ENCODE data around the gene VEZT.
"Not testable (repeated sequence)": the region's sequence is repeated elsewhere in the genome, so short reads cannot be mapped to it uniquely, and the experiment has no call there.

Gene VEZT

DNA sequence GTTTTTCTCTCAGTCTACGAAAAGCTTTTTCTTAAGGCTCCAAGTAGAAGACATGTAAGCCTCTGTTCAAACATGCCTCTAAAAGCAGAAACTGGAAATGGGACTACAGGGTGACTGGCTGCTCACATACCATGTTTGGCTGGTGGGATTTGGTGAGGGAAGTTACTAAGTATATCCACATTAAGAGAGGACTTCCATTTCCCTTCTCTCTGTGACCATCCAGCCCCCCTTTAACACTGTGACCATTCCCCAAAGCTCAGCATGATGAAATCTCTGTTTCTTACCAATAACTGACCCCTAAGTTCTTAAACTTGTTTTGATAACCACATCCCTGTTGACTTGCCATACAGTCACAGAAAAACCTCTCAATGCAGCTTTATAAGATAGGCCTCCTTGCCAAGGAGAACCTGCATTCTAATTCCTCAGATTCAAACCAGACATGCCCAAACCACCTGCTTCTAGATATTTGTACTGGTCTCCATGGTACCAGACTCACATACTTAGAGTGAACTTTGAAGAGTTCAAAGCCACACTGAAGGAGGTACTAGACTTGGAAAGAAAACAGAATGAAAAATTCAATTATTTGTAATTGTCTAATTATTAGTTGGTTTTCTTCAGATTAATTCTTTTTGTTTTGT is 102.2 kb downstream of the VEZT start:
- DNase-seq (ENCODE audit: low spot score), result no peak

- DNase-seq (ENCODE audit: low spot score), result no peak
These were observed 104.1 kb downstream of the VEZT start for GRCh38 chr12:95321516-95322246.

GRCh38 chr12:95322326-95322725 is 104.7 kb downstream of the VEZT start:
- DNase-seq (ENCODE audit: low spot score), result no peak

GRCh38 chr12:95323212-95323611 is 105.6 kb downstream of the VEZT start:
- DNase-seq (ENCODE audit: low spot score), result no peak

GRCh38 chr12:95324246-95324645 is 106.6 kb downstream of the VEZT start:
- not testable (repeated sequence) for DNase-seq (ENCODE audit: low spot score)

DNA sequence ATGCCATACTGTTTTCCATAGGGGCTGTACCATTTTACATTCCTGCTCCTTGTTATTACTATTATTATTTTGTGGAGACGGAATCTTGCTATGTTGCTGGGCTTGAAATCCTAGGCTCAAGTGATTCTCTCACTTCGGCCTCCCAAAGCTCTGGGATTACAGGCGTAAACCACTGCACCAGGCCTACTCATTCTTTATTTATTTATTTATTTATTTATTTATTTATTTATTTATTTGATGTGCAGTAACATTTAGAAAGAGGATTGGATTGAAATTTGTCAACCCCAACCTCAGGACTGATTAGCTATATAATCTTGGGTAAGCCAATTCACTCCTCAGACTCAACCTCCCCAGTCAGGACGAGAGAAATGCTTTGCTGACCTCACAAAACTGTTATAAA is 107.9 kb downstream of the VEZT start:
- no peak for DNase-seq (ENCODE audit: low spot score)

GRCh38 chr12:95326445-95326844 is 108.8 kb downstream of the VEZT start:
- peak; percentile 36 for DNase-seq (ENCODE audit: low spot score)

GRCh38 chr12:95326855-95327254 is 109.2 kb downstream of the VEZT start:
- no peak for DNase-seq (ENCODE audit: low spot score)

- DNase-seq (ENCODE audit: low spot score), result no peak
These were observed 111.1 kb downstream of the VEZT start for GRCh38 chr12:95328708-95329107.

DNA sequence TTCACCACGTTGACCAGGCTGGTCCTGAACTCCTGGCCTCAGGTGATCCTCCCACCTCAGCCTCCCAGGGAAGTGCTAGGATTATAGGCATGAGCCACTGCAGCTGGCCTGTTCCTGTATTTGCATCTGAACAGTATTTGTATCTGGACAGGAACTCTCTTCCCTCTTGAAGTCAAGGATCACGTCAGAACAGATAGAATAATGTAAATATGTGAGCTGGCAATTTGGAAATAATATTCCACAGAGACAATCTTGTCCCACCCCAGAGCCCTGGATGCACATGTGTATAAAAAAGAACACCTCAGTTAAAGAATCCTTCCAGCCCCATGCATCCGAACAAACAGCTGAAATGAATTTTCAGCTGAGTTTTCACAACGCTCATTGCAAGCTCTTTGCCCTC is 118.3 kb downstream of the VEZT start:
- no peak for DNase-seq (ENCODE audit: low spot score)

DNA sequence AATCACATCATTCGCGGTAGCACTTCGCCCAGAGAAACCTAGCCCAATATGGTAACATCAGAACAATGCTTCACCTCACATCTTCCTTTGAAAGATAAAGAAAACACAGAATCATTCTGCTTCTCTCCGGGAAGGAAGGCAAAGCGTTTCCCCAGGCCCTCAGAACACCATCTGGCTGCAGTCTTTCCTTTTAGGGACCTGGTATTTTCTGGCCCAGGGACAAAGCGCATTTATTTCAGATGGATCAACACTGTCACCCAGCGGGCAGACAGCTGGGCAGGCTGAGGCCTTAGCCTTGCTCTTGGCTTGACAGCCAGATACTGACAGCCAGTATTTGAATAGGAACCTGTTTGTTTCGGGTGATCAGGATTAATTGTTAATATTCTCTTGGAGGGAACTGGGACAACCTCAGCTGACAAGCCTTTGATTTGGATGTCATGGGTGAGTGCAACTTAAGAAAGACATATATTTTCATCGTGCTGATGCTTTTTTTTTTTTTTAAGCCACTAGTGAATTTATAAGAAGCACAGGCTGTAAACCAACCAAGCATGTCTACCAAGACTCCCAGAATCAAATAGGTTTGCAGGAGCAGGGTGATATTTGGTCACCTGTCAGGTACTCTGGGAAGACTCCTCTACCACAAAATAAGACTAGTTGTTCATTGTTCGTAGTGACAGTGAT is 118.9 kb downstream of the VEZT start:
- peak; percentile 87 for DNase-seq (ENCODE audit: low spot score)

DNA sequence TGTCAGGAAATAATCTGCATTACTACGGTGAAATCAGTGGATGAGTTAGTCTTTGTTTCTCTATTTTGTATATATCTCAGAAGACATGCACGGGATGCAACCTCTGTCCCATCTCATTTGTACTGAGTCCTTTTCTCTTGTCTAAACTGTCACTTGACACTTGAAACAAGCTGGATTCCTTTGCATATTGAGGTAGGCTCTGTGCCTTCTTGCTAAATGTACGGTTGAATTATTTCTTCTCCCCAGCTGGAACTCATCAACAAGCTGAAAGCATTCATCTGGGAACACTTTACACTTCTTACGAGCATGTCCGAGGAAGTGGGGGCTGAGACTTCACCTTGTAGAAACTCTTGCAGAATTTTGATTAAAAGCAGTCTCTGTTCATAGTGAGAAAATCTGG is 119.5 kb downstream of the VEZT start:
- DNase-seq (ENCODE audit: low spot score), result peak; percentile 24

DNA sequence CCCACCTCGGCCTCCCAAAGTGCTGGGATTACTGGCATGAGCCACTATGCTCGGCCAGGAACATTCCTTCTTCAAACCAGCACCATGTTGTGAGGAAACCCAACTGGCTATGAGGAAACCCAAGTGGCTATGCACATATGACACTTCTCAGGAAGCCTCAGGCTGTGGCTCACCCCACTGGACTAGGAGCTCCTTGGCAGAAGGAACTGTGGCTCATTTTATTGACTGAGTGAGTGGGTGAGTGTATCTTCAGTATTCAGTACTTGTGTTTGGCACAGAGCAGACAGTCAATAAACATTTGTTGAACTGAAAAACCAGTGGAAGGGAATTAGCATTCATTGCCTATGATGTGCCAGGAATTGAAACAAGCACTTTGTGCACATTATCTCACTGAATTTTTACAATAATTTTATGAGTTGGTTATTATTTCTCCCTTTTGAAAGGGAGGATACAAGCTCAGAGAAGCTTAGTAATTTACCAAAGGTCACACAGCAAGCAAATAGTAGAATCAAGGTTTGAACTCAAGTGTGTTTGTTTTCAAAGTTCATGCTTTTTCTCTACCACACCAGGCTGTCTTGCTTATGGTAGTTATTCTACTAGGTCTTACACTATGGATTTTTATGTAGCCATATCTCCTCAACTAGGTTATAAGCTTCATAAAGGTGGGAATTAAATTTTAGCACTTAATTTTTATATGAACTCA is 121.6 kb downstream of the VEZT start:
- DNase-seq (ENCODE audit: low spot score), result no peak

GRCh38 chr12:95342008-95342407 is 124.4 kb downstream of the VEZT start:
- DNase-seq (ENCODE audit: low spot score), result no peak

DNA sequence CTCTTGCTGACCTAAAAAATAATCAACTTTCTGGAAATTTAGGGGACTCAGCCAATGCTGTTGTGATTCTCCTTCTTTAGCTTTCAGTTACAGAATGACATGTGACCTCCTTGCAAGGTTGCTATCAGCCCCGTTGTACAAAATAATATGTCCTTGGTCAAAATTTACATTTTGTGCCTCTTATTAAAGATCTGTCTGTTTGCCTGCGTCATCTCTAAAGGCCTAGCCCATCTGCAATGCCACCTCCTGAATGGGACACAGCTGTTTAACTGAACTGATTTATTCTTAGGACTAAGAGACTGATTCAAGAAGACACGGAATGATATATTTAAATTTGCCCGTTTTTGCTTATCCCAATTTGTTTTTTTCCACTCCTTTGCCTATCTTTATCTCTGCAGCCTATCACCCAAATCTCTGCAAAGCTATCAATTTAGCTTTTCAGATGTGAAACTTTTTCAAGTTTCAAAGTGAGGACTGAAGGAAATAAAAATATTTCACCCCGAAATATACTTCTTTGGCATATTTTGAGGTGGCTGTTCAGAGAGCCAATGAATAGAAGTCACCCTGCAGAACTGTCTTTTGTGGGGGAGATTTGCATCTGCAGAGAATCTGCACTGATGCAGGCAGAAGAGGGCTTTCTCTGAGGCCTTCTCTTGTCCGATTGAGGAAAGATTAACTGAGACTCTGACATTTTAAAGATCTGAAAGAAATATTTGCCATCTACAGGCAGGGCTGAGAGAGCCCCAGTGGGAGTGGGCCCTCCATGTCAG is 126.0 kb downstream of the VEZT start:
- no peak for DNase-seq (ENCODE audit: low spot score)

DNA sequence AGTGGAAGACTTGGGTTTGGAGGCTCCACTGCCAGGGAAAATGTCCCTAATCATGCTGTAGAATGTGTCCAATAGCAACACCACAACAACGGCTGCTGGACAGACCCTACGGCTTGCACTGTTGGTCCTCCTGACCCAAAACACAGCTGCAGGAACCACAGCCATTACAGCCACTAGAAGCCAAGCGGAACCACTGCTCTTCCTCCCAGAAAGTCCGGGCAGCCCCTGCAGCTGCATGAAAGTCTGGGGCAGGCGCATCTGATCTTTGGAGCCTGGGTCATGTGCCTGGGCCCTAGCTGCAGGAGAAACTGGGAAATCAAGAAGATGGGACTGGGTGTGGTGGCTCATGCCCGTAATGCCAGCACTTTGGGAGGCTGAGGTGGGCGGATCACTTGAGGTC is 131.7 kb downstream of the VEZT start:
- no peak for DNase-seq (ENCODE audit: low spot score)

DNA sequence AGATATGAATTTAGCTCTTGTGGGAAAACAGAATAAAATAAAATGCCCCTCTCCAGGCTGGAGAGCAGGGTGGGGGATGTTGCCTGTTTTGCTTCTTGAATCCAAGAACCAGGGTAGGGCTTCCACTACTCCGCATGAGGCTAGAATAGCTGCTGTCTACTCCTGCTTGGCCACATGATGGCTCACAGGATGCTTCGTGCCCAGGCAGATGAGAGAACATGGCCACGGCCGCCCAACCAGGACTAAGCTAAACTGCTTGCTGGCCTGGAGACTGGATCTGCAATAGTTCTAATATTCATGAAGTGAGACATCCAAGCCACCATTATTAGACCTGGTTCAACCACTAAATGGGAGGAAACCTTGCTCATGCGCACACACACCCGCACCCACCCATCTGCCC is 134.1 kb downstream of the VEZT start:
- peak; percentile 62 for DNase-seq (ENCODE audit: low spot score)
